Lower lobe of right lung (tissue), 2 donors: ENCODE measurements around the gene ZNF18. TPM values are rescaled to one million over a fixed set of nuclear protein-coding genes. Genes with fewer than 3 reads are reported as not detected.

Source experiments
- ATAC-seq, 2 donors: fragments of 200-7000 bp; cut with Tn5 transposase; one replicate each; pipeline ENCODE4 v1.9.1; 2020 to 2022; ENCODE audit warnings: mild to moderate bottlenecking in 2 of 2, moderate library complexity in 2 of 2
- DNase-seq: peaks from one replicate; pipeline ENCODE4 v3.0.0-alpha.2; 2020
- H3K27ac ChIP-seq: fragments of 200-600 bp; one replicate; pipeline ENCODE4 v1.8.0; 2022
- H3K27me3 ChIP-seq: fragments of 200-600 bp; one replicate; pipeline ENCODE4 v1.8.0; 2022; ENCODE audit warnings: low read depth
- H3K36me3 ChIP-seq: fragments of 200-600 bp; one replicate; pipeline ENCODE4 v1.8.0; 2022; ENCODE audit warnings: mild to moderate bottlenecking
- H3K4me1 ChIP-seq: fragments of 200-600 bp; one replicate; pipeline ENCODE4 v1.8.0; 2022
- H3K4me3 ChIP-seq: fragments of 200-600 bp; one replicate; pipeline ENCODE4 v1.8.0; 2022; ENCODE audit warnings: mild to moderate bottlenecking
- H3K9me3 ChIP-seq: fragments of 200-600 bp; one replicate; pipeline ENCODE4 v1.8.0; 2022
- intact Hi-C: fragments of 100-400 bp; cut with DNase I; formaldehyde crosslinking; loops from one replicate; pipeline ENCODE4 v1.11.0; 2022
- long read RNA-seq: library from polyadenylated mRNA; unstranded; transcript quantifications from one replicate; pipeline ENCODE4 v2.0.0, GENCODE V29; 2021
- total RNA-seq: library from RNA; stranded (reverse); fragmentation: NEBNext Ultra II Directional; extraction: Animal tissue kit (Norgen Biotek cat#: 25700); gene quantifications from one replicate; pipeline ENCODE4 v1.2.1, GENCODE V29; 2021
- TF ChIP-seq, protein P1 (sequence below): fragments of 200-600 bp; IDR thresholded peaks from one replicate; pipeline ENCODE4 v1.8.0; 2022; ENCODE audit warnings: antibody characterized with exemption, mild to moderate bottlenecking
- donor health status: DM: no; HTN: yes; CAD: no; lungs with severe emphysema.

The ZNF18 gene, protein sequence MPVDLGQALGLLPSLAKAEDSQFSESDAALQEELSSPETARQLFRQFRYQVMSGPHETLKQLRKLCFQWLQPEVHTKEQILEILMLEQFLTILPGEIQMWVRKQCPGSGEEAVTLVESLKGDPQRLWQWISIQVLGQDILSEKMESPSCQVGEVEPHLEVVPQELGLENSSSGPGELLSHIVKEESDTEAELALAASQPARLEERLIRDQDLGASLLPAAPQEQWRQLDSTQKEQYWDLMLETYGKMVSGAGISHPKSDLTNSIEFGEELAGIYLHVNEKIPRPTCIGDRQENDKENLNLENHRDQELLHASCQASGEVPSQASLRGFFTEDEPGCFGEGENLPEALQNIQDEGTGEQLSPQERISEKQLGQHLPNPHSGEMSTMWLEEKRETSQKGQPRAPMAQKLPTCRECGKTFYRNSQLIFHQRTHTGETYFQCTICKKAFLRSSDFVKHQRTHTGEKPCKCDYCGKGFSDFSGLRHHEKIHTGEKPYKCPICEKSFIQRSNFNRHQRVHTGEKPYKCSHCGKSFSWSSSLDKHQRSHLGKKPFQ
- total RNA-seq: 7.2 TPM
- long read RNA-seq, partial matches to known transcripts: 2 of 13 reads
- long read RNA-seq, other reads (novel, unspliced or antisense): 4 of 13 reads

DNA sequence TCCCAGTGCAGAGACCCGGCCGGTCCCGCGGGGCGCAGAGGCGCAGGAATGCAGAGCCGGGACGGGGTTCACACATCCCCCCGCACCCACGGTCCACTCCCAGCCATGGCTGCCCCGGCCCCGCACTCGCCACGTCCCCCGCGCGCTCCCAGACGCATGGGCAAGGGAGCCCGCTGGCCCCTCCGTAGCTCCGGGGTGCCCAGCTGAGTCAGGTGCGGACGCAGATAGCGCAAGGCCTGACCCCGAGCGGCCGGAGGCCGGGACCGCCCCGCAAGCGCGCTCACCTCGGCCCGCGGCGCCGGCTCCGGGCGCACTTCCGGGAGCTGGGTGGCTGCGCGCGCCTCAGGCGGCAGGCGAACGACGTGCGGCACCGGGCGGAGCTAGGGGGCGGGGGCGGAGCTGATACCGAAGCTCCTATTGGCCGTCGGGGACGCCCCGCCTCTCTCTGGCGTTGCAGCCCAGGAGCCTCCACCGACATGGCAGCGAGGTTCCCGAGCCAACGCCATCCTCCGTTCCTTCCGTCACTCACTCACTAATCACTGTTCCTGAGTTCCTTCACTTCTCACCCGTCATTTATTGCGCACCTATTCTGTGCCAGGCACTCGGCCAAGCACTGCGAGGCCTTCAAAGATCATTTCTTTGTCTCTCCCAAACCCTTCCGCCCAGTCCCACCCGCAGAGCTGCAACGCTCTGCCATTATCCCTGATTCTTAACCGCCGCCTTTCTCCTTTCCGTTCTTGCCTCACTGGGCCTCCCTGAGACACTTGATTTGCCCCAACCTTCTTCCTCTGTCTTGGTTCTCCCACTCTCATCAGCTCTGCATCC lies at the start of gene ZNF18:
Gene ZNF18 (minus strand): TSS at position 329 of the 825 bp plus-strand sequence. CDS start 4,646 bp downstream, outside the sequence.
- Histone ChIP-seq H3K27me3 (no peaks in the 10 kb centered on the region), H3K4me1 (peaks cover 16% of the 10 kb centered on the region), H3K9me3 (no peaks in the 10 kb centered on the region), H3K27ac (peak within 1 kb of the TSS; percentile 97), H3K36me3 (peaks cover 3% of the 10 kb centered on the region), H3K4me3 (peak within 1 kb of the TSS; percentile 77)
- intact Hi-C loops: no loop called here
- TF ChIP-seq, protein P1, sequence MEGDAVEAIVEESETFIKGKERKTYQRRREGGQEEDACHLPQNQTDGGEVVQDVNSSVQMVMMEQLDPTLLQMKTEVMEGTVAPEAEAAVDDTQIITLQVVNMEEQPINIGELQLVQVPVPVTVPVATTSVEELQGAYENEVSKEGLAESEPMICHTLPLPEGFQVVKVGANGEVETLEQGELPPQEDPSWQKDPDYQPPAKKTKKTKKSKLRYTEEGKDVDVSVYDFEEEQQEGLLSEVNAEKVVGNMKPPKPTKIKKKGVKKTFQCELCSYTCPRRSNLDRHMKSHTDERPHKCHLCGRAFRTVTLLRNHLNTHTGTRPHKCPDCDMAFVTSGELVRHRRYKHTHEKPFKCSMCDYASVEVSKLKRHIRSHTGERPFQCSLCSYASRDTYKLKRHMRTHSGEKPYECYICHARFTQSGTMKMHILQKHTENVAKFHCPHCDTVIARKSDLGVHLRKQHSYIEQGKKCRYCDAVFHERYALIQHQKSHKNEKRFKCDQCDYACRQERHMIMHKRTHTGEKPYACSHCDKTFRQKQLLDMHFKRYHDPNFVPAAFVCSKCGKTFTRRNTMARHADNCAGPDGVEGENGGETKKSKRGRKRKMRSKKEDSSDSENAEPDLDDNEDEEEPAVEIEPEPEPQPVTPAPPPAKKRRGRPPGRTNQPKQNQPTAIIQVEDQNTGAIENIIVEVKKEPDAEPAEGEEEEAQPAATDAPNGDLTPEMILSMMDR: peak; percentile 33
- peak; percentile 99 for ATAC-seq
- DNase-seq: peak; percentile 99

DNA sequence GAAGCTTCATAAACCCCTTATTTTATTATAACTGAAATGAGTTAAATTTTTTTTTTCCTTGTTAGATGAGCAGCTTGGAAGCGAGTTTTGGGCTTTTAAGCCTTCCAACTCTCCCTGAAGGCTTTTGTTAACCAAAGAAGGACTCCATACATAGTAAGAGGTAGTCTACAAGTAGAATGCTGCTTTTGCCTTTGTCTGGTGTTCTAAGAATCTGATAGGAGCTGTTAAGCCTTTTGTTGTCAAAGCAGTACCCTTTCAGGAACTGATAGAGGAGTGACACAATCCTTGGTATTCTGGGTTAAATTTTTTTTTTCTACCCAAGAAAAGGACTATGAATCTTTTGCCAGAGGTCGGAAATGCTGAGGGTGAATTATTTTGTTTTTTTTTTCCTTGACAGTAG lies 49.5 kb upstream of the ZNF18 start:
- Histone ChIP-seq H3K4me3 (no peak overlapping the region), H3K9me3 (no peaks in the 10 kb centered on the region), H3K27ac (no peak overlapping the region), H3K4me1 (peaks cover 17% of the 10 kb centered on the region), H3K27me3 (no peaks in the 10 kb centered on the region), H3K36me3 (no peaks in the 10 kb centered on the region)
- TF ChIP-seq, protein P1: no peak
- DNase-seq: no peak
- ATAC-seq: no peak
- intact Hi-C loops: no loop called here

DNA sequence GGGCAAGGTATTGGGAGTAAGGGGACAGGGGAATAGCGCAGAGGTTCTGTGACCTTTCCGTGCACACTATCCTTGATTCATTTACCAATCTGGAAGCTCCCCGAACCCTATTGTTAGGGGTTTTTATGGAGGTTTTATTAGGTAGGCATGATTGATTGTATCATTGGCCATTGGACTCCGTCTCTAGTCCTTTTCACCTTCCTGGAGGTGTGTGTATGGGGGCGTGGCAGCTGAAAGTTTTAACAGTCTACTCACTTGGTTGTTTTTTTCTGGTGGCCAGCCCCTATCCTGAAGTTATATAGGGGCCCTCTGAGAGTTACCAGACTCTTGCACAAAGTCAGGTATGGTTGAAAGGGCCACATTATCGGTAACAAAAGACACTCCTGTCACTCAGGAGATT lies 46.4 kb upstream of the ZNF18 start:
- Histone ChIP-seq H3K4me3 (no peak overlapping the region), H3K9me3 (no peaks in the 10 kb centered on the region), H3K36me3 (no peaks in the 10 kb centered on the region), H3K27me3 (no peaks in the 10 kb centered on the region), H3K4me1 (peaks cover 12% of the 10 kb centered on the region), H3K27ac (no peak overlapping the region)
- no peak for ATAC-seq
- no peak for DNase-seq
- intact Hi-C loops: no loop called here
- TF ChIP-seq, protein P1: no peak

DNA sequence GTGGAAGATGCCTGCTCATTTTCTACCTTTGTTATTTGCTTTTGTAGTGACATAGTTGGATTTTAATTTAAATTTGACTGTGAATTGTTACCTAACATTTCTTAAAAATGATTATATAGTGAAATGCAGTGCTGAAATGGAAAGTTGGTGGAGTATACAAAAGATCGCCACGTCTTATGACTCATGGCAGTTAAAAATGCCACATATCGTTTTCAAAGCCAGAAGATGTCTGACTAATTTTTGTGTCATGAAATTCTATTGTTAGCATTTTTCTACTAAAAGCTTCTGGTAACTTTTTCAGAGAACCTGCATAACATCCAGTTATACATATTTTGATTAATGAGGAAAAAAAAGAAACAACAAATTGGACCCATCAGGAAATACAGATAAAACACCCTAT lies 44.0 kb upstream of the ZNF18 start:
- intact Hi-C loops: no loop called here
- TF ChIP-seq, protein P1: no peak
- Histone ChIP-seq H3K27me3 (no peaks in the 10 kb centered on the region), H3K4me3 (no peak overlapping the region), H3K9me3 (no peaks in the 10 kb centered on the region), H3K36me3 (no peaks in the 10 kb centered on the region), H3K4me1 (no peaks in the 10 kb centered on the region), H3K27ac (no peak overlapping the region)
- no peak for DNase-seq
- no peak for ATAC-seq

DNA sequence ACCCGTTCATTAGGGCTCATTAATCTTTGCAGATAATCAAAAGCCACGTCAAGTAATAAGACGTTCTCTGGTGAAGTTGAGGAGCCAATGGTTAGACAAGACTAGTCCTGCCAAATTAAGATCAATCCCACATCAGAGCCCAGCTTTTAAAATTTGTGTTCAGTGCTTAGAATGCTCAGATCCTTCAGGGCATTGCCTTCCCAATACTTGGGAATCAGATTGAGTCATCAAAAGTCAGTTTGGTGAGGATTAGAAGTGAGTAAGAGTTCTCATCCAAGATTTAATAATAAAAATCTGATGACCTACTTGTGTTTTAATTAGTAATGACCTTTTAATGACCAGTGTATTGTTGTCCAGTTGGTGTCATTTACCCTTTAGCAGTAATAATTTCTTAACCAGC lies 43.2 kb upstream of the ZNF18 start:
- no peak for ATAC-seq
- Histone ChIP-seq H3K9me3 (no peaks in the 10 kb centered on the region), H3K36me3 (no peaks in the 10 kb centered on the region), H3K4me1 (no peaks in the 10 kb centered on the region), H3K27me3 (no peaks in the 10 kb centered on the region), H3K4me3 (no peak overlapping the region), H3K27ac (no peak overlapping the region)
- DNase-seq: no peak
- intact Hi-C loops: no loop called here
- TF ChIP-seq, protein P1: no peak
